GM12878 (cell line): Measurements from ENCODE around the gene OTOG. TPM values are rescaled to one million over a fixed set of nuclear protein-coding genes. Genes with fewer than 3 reads are reported as not detected.

ENCODE experiments used
- polyA plus RNA-seq, 11 experiments: library from polyadenylated mRNA; depleted of rRNA in 4 of 11; unstranded in 6 of 11; stranded (reverse) in 5 of 11; fragments of >200 nt; fragmentation: Nextera tagmentation in 4 of 11; fragmentation: Illumina TruSeq in 1 of 11; extraction: Ambion mirVana in 4 of 11; extraction: Trizol in 1 of 11; gene quantifications; 1 replicate in 1 of 11; 2 replicates in 10 of 11; pipeline versions ENCODE4 v1.2.1 to v1.2.3, GENCODE V29; 2011 to 2016; ENCODE audit warnings: inconsistent platforms in 2 of 11, missing spikeins in 2 of 11, low read depth in 1 of 11
- total RNA-seq, 4 experiments: library from RNA; depleted of rRNA in 3 of 4; stranded (reverse); fragments of >200 nt in 3 of 4; fragmentation: Illumina TruSeq in 1 of 4; extraction: Trizol in 1 of 4; gene quantifications; 2 replicates each; pipeline versions ENCODE4 v1.2.1 to v1.2.3, GENCODE V29; 2013 to 2021

OTOG gene
- total and polyA plus RNA-seq, 10 of the 15 experiments (the other 5 are each of a cell fraction or from before 2014, with no cell fraction given): not detected

Other genes with a start within 250 kb of the OTOG start
- 0.17 and 0.22 TPM in 2 replicates for gene NCR3LG1, start 195.5 kb upstream of the OTOG start, total RNA-seq (2014; rRNA removed)
- gene NCR3LG1, start 195.5 kb upstream of the OTOG start, total RNA-seq (2014; rRNA removed; fragmentation: Illumina TruSeq; extraction: Trizol): 0.09 and 0.18 TPM in 2 replicates
- gene NCR3LG1, start 195.5 kb upstream of the OTOG start, total RNA-seq (2021): 0.18 and 0.21 TPM in 2 replicates
- gene NCR3LG1, start 195.5 kb upstream of the OTOG start, polyA plus RNA-seq (2011; rRNA removed): 0.09 and 0.12 TPM in 2 replicates
- 0.10 and 0.13 TPM in 2 replicates for gene NCR3LG1, start 195.5 kb upstream of the OTOG start, polyA plus RNA-seq (2014; fragmentation: Illumina TruSeq; extraction: Trizol)
- gene NCR3LG1, start 195.5 kb upstream of the OTOG start, polyA plus RNA-seq (2014; fragmentation: Nextera tagmentation; extraction: Ambion mirVana): under 1 TPM in 1 of 2 experiments, not detected in 1; under 0.01 TPM
- gene NCR3LG1, start 195.5 kb upstream of the OTOG start, polyA plus RNA-seq (2014; rRNA removed): 0.05 and 0.15 TPM in 2 replicates
- under 1 TPM in 1 of 2 experiments, not detected in 1; 0.11 TPM for gene NCR3LG1, start 195.5 kb upstream of the OTOG start, polyA plus RNA-seq (2016; fragmentation: Nextera tagmentation; extraction: Ambion mirVana)
- gene KCNJ11, start 158.6 kb upstream of the OTOG start, total RNA-seq (2014; rRNA removed): 0.28 and 0.33 TPM in 2 replicates
- 0.09 TPM in 1 of 2 replicates, not detected in the other for gene KCNJ11, start 158.6 kb upstream of the OTOG start, total RNA-seq (2014; rRNA removed; fragmentation: Illumina TruSeq; extraction: Trizol)
- gene KCNJ11, start 158.6 kb upstream of the OTOG start, total RNA-seq (2021): 0.11 and 0.56 TPM in 2 replicates
- not detected in 2 replicates for gene KCNJ11, start 158.6 kb upstream of the OTOG start, polyA plus RNA-seq (2011; rRNA removed)
- gene KCNJ11, start 158.6 kb upstream of the OTOG start, polyA plus RNA-seq (2014; fragmentation: Illumina TruSeq; extraction: Trizol): 0.15 TPM in 1 of 2 replicates, not detected in the other
- not detected for gene KCNJ11, start 158.6 kb upstream of the OTOG start, polyA plus RNA-seq (2014; fragmentation: Nextera tagmentation; extraction: Ambion mirVana)
- gene KCNJ11, start 158.6 kb upstream of the OTOG start, polyA plus RNA-seq (2014; rRNA removed): 0.06 and 0.22 TPM in 2 replicates
- gene KCNJ11, start 158.6 kb upstream of the OTOG start, polyA plus RNA-seq (2016; fragmentation: Nextera tagmentation; extraction: Ambion mirVana): not detected
- not detected in 2 replicates for gene ABCC8, start 70.4 kb upstream of the OTOG start, total RNA-seq (2014; rRNA removed)
- not detected in 2 replicates for gene ABCC8, start 70.4 kb upstream of the OTOG start, total RNA-seq (2014; rRNA removed; fragmentation: Illumina TruSeq; extraction: Trizol)
- gene ABCC8, start 70.4 kb upstream of the OTOG start, total RNA-seq (2021): not detected in 2 replicates
- gene ABCC8, start 70.4 kb upstream of the OTOG start, polyA plus RNA-seq (2011; rRNA removed): not detected in 2 replicates
- gene ABCC8, start 70.4 kb upstream of the OTOG start, polyA plus RNA-seq (2014; fragmentation: Illumina TruSeq; extraction: Trizol): not detected in 2 replicates
- gene ABCC8, start 70.4 kb upstream of the OTOG start, polyA plus RNA-seq (2014; fragmentation: Nextera tagmentation; extraction: Ambion mirVana): not detected
- gene ABCC8, start 70.4 kb upstream of the OTOG start, polyA plus RNA-seq (2014; rRNA removed): not detected in 2 replicates
- not detected for gene ABCC8, start 70.4 kb upstream of the OTOG start, polyA plus RNA-seq (2016; fragmentation: Nextera tagmentation; extraction: Ambion mirVana)
- not detected in 2 replicates for gene USH1C, start 2.8 kb upstream of the OTOG start, total RNA-seq (2014; rRNA removed)
- gene USH1C, start 2.8 kb upstream of the OTOG start, total RNA-seq (2014; rRNA removed; fragmentation: Illumina TruSeq; extraction: Trizol): not detected in 2 replicates
- gene USH1C, start 2.8 kb upstream of the OTOG start, total RNA-seq (2021): not detected in 2 replicates
- not detected in 2 replicates for gene USH1C, start 2.8 kb upstream of the OTOG start, polyA plus RNA-seq (2011; rRNA removed)
- not detected in 2 replicates for gene USH1C, start 2.8 kb upstream of the OTOG start, polyA plus RNA-seq (2014; fragmentation: Illumina TruSeq; extraction: Trizol)
- not detected for gene USH1C, start 2.8 kb upstream of the OTOG start, polyA plus RNA-seq (2014; fragmentation: Nextera tagmentation; extraction: Ambion mirVana)
- not detected in 2 replicates for gene USH1C, start 2.8 kb upstream of the OTOG start, polyA plus RNA-seq (2014; rRNA removed)
- gene USH1C, start 2.8 kb upstream of the OTOG start, polyA plus RNA-seq (2016; fragmentation: Nextera tagmentation; extraction: Ambion mirVana): not detected
- not detected in 2 replicates for gene MYOD1, start 172.3 kb downstream of the OTOG start, total RNA-seq (2014; rRNA removed)
- gene MYOD1, start 172.3 kb downstream of the OTOG start, total RNA-seq (2014; rRNA removed; fragmentation: Illumina TruSeq; extraction: Trizol): not detected in 2 replicates
- gene MYOD1, start 172.3 kb downstream of the OTOG start, total RNA-seq (2021): not detected in 2 replicates
- gene MYOD1, start 172.3 kb downstream of the OTOG start, polyA plus RNA-seq (2011; rRNA removed): not detected in 2 replicates
- gene MYOD1, start 172.3 kb downstream of the OTOG start, polyA plus RNA-seq (2014; fragmentation: Illumina TruSeq; extraction: Trizol): not detected in 2 replicates
- not detected for gene MYOD1, start 172.3 kb downstream of the OTOG start, polyA plus RNA-seq (2014; fragmentation: Nextera tagmentation; extraction: Ambion mirVana)
- gene MYOD1, start 172.3 kb downstream of the OTOG start, polyA plus RNA-seq (2014; rRNA removed): not detected in 2 replicates
- not detected for gene MYOD1, start 172.3 kb downstream of the OTOG start, polyA plus RNA-seq (2016; fragmentation: Nextera tagmentation; extraction: Ambion mirVana)
- not detected in 2 replicates for gene KCNC1, start 187.5 kb downstream of the OTOG start, total RNA-seq (2014; rRNA removed)
- not detected in 2 replicates for gene KCNC1, start 187.5 kb downstream of the OTOG start, total RNA-seq (2014; rRNA removed; fragmentation: Illumina TruSeq; extraction: Trizol)
- gene KCNC1, start 187.5 kb downstream of the OTOG start, total RNA-seq (2021): not detected in 2 replicates
- gene KCNC1, start 187.5 kb downstream of the OTOG start, polyA plus RNA-seq (2011; rRNA removed): not detected in 2 replicates
- not detected in 2 replicates for gene KCNC1, start 187.5 kb downstream of the OTOG start, polyA plus RNA-seq (2014; fragmentation: Illumina TruSeq; extraction: Trizol)
- not detected for gene KCNC1, start 187.5 kb downstream of the OTOG start, polyA plus RNA-seq (2014; fragmentation: Nextera tagmentation; extraction: Ambion mirVana)
- not detected in 2 replicates for gene KCNC1, start 187.5 kb downstream of the OTOG start, polyA plus RNA-seq (2014; rRNA removed)
- under 1 TPM; 0.27 to 0.34 TPM for gene KCNC1, start 187.5 kb downstream of the OTOG start, polyA plus RNA-seq (2016; fragmentation: Nextera tagmentation; extraction: Ambion mirVana)